NCI-H1436 (cell line): ENCODE measurements around the gene GK2.

Experiments
- DNase-seq: peaks from one replicate; lab custom pipeline; 2025; lab: John Stamatoyannopoulos, UW

GK2 gene

GRCh38 chr4:79385641-79386040 lies 22.4 kb downstream of the GK2 start:
- DNase-seq = peak; percentile 12

DNA sequence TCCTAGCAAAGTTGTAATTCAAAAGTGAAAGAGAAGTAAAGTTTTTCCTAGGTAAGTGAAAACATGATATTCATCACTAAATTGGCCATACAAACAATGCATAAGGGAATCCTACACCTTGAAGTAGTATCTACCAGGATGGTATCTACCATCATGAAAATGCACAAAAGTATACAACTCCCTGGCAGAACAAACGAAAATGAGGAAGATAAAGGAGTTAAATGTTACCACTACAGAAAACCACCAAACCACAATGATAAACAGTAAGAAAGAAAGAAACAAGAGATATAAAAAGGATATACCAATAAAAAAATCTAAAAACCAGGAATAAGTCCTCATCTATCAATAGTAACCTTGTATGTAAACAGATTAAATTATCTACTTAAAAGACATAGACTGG lies 26.9 kb downstream of the GK2 start:
- DNase-seq = no peak

DNA sequence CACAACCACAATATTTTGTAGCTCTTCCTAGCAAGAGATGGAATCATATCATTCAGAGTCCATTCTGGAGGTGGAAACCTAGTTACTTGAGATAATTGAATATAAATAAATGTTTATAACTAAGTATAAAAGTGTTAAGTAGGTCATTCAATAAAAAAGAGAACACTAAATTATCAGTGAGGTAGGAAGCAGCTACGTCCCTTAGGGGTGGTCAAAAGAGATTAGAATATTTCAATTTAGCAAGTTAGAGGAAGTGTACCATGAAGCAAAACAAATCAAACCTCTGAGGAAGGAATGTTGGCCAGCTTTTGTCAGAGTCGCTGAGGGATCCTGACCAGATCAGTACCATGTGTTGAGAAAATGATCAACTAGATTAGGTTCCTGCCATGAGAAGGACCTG lies 38.0 kb downstream of the GK2 start:
- no peak for DNase-seq

- DNase-seq = no peak
These were observed 40.9 kb downstream of the GK2 start for GRCh38 chr4:79367096-79367495.

- no peak for DNase-seq
These were observed 41.6 kb downstream of the GK2 start for GRCh38 chr4:79366422-79366821.

GRCh38 chr4:79364061-79364460 lies 44.0 kb downstream of the GK2 start:
- DNase-seq = no peak

DNA sequence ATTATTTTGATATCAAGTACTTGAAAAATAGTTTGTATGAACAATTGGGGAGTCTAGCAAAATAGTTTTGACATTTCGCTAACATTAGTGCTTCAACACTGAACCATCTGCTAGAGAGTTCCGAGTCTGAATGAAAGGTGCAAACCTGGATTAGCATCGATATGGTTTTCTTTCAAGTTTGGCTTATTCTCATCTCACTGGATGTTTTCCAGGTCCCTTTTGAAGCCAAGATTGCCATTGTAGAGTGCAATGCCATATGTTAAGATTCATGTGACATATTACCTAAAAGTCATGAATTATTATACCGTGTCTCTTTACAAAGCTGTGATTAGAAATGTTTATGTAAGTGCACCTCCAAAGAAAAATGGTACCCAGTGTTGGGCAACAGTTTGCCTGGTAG lies 45.4 kb downstream of the GK2 start:
- no peak for DNase-seq

DNA sequence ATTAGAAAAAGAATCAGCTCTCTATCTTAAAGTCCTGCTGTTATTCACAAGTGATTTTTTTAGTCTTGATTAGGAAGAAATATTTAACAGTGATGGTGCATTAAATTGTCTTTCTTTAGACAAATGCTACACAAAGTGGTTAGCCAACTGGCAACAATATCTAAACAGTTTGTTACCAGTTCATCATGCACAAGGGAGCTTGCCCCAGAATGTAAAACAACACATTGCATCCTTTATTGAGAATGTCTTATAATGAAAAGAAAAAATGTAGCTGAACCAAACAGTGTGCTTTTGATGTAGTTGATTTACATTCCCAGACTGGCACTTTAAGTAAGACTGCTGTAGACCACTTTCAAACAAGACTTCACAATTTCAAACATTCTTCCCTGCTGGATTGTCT lies 48.0 kb downstream of the GK2 start:
- no peak for DNase-seq

GRCh38 chr4:79358438-79358837 lies 49.6 kb downstream of the GK2 start:
- DNase-seq = no peak

DNA sequence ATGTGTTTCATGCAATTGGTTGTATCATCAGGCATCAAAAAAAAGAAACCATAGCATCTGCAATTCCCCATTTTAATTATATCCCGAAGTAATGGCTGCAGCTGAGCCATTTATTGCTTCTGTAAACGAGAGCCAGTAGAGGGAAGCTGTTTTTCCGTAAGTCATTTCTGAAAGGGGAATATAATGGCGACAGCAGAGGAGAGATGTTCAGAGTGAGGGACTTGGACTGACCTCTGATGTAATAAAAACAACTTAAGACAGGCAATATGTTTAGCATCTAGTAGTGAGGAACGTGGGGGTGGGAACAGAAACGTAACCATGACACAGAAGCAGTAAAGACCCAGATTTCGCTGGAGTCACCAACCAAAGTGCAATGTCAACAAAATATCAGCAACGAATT lies 50.7 kb downstream of the GK2 start:
- no peak for DNase-seq
